AG09309 (cell line): Measurements from ENCODE around the gene CDH13.

ENCODE experiments used
- DNase-seq: peaks from one replicate; pipeline ENCODE4 v3.0.0-alpha.2; 2010; ENCODE audit warnings: low read depth
- H3K4me3 ChIP-seq: 2 replicates; pipeline ENCODE4 v1.5.1; 2011; ENCODE audit warnings: mild to moderate bottlenecking, low read depth, low read length, moderate library complexity; ENCODE audit not compliant: control insufficient read depth
- TF ChIP-seq, protein P1 (sequence below): IDR thresholded peaks from 2 replicates; pipeline ENCODE4 v1.5.1; 2011; ENCODE audit warnings: mild to moderate bottlenecking, low read depth, low read length, inconsistent platforms; ENCODE audit not compliant: insufficient read depth, control insufficient read depth; ENCODE audit errors: missing control alignments

The CDH13 gene

DNA sequence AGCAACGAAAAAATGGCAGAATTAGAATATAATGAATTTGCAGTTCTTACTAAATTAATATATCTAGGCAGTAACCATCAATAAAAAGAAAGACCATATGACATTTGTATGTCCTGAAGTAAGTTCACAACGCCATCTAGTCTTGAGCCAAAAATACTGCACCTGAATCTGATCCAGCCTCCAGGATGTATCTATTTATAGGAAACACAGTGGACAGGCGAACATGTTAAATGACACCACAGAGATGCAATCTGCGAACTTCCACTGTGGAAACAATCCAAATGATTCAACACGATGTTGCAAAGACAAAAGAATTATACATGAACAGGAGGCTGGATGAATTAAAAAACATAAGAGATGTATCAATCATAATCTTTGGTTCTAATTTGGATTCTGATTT, 197.6 kb downstream of the CDH13 start:
- H3K4me3 ChIP-seq = no peak overlapping the region
- no peak for DNase-seq
- TF ChIP-seq, protein P1, sequence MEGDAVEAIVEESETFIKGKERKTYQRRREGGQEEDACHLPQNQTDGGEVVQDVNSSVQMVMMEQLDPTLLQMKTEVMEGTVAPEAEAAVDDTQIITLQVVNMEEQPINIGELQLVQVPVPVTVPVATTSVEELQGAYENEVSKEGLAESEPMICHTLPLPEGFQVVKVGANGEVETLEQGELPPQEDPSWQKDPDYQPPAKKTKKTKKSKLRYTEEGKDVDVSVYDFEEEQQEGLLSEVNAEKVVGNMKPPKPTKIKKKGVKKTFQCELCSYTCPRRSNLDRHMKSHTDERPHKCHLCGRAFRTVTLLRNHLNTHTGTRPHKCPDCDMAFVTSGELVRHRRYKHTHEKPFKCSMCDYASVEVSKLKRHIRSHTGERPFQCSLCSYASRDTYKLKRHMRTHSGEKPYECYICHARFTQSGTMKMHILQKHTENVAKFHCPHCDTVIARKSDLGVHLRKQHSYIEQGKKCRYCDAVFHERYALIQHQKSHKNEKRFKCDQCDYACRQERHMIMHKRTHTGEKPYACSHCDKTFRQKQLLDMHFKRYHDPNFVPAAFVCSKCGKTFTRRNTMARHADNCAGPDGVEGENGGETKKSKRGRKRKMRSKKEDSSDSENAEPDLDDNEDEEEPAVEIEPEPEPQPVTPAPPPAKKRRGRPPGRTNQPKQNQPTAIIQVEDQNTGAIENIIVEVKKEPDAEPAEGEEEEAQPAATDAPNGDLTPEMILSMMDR = no peak

GRCh38 chr16:82829301-82829700, 202.5 kb downstream of the CDH13 start:
- no peak for DNase-seq
- H3K4me3 ChIP-seq = no peak overlapping the region
- TF ChIP-seq, protein P1 = no peak

- TF ChIP-seq, protein P1 = no peak
- DNase-seq = no peak
- H3K4me3 ChIP-seq = no peak overlapping the region
Observed at GRCh38 chr16:82830944-82831343, 204.2 kb downstream of the CDH13 start.

DNA sequence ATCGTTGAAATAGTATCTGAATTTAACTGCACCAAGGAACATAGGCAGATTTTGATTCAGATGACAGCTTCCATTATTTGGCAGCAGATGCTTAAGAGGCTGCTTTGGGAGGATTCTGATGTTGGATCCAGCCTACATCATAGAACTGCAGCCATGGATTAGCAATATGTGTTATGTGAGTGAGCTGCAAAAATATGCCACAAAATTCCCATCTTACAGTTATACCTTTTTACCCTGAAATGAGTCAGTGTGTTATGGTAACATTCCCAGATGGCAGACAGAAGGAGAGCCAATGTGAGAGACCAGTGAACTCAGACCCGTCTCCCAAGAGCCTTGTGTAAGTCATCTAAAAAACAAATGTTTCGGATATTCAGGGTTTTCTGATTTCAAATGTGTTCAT, 206.1 kb downstream of the CDH13 start:
- TF ChIP-seq, protein P1 = no peak
- DNase-seq = peak; percentile 46

DNA sequence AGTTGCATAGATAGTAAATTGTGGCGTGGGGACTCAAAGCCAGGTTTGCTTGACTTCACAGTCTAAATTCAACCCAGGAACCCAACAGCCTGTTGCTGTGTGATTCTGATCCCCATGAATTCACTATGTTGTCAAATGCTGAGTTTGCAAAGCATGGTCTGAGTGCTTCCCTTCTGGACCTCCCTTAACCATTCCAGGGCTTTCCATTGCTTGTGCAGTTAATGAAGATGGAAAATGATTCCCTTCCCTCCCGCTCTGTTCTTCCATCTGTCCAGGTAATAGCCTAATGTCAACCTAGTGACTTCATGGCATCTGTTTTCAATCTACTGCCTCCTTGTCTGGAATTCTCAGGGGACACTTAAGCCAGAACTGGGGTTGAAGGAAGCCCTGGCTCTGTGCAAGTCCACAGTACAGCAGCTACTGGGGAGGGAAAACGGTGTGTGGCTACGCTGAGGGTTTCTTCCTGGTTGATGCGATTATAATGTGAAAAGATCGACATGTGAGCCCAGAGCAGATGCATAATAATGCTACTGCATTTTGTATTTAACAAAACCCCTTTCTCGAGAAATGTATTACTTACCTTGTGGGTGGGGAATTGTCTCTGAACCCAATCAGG, 206.7 kb downstream of the CDH13 start:
- DNase-seq = no peak
- TF ChIP-seq, protein P1 = no peak
- no peak overlapping the region for H3K4me3 ChIP-seq

More for the DNA sequence above, 206.1 kb downstream of the CDH13 start:
- no peak overlapping the region for H3K4me3 ChIP-seq

GRCh38 chr16:82834151-82834815, 207.5 kb downstream of the CDH13 start:
- H3K4me3 ChIP-seq = no peak overlapping the region
- DNase-seq = no peak
- TF ChIP-seq, protein P1 = no peak
